ENCODE measurements around the gene OR6X1. TPM values are rescaled to one million over a fixed set of nuclear protein-coding genes. Genes with fewer than 3 reads are reported as not detected.

The OR6X1 gene
- total RNA-seq, 1 experiment from 2014 or later: not detected

DNA sequence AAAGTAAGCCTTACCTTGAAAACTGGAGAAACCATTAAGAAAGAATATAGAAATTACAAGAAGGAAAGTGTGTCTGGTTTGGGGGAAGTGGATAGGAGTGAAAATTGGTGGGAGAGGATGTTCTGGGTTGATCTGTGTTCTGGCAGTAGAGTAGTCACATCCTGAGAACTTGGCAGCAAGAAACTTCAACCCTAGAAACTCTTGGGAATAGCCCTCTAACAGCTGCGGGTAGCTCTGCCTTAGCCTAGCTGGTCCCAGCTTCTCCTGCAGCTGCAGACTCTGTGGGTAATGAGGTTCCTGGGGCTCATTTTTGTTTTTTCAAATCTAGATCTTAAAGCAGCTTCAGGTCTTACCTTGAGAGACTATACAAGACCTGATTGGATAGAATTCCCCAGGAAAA lies 24.2 kb upstream of the OR6X1 start:
- H3K27me3 Mint-ChIP-seq (ENCODE audit: low read depth): no peaks in the 10 kb centered on the region
- no CpG with 5 or more reads among the region's 1 CpG for WGBS (ENCODE audit: extremely low coverage, insufficient read length, low lambda C conversion rate)
- peaks cover 67% of the 10 kb centered on the region in 2 experiments for H3K4me1 Mint-ChIP-seq
- TF ChIP-seq, protein P1, sequence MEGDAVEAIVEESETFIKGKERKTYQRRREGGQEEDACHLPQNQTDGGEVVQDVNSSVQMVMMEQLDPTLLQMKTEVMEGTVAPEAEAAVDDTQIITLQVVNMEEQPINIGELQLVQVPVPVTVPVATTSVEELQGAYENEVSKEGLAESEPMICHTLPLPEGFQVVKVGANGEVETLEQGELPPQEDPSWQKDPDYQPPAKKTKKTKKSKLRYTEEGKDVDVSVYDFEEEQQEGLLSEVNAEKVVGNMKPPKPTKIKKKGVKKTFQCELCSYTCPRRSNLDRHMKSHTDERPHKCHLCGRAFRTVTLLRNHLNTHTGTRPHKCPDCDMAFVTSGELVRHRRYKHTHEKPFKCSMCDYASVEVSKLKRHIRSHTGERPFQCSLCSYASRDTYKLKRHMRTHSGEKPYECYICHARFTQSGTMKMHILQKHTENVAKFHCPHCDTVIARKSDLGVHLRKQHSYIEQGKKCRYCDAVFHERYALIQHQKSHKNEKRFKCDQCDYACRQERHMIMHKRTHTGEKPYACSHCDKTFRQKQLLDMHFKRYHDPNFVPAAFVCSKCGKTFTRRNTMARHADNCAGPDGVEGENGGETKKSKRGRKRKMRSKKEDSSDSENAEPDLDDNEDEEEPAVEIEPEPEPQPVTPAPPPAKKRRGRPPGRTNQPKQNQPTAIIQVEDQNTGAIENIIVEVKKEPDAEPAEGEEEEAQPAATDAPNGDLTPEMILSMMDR (conservative IDR thresholded peaks at IDR 0.05): no peak
- Histone ChIP-seq H4K91ac (ENCODE audit: insufficient read length, low read depth, low read length) (no peak overlapping the region), H2BK120ac (ENCODE audit: low read depth, low read length, poor library complexity, severe bottlenecking) (no peak overlapping the region), H3K9me3 (ENCODE audit: control insufficient read depth, low read depth, low read length) (no peaks in the 10 kb centered on the region), H2BK5ac (ENCODE audit: insufficient read length, low read length) (no peak overlapping the region), H3K9ac (ENCODE audit: extremely low read depth, insufficient read length, low read length) (no peak overlapping the region), H4K5ac (ENCODE audit: insufficient read length, low read depth, low read length) (no peak overlapping the region), H3K56ac (ENCODE audit: insufficient read length, low read depth, low read length) (no peak overlapping the region), H3K79me1 (ENCODE audit: insufficient read depth, low read depth, low read length, poor library complexity, severe bottlenecking) (no peaks in the 10 kb centered on the region), H2AFZ (ENCODE audit: low read length) (no peak overlapping the region), H3K27ac (ENCODE audit: insufficient read length, low read depth, low read length) (no peak overlapping the region), H3K4me1 (ENCODE audit: insufficient read depth, low read length) (peaks cover 7% of the 10 kb centered on the region; the same call in 1 of the 2 replicates), H2BK15ac (ENCODE audit: low read depth, low read length) (no peak overlapping the region), H3K4me2 (ENCODE audit: insufficient read depth, insufficient read length, low read length) (no peak overlapping the region), H2BK20ac (ENCODE audit: low read depth, low read length, poor library complexity, severe bottlenecking) (no peak overlapping the region), H2BK12ac (ENCODE audit: insufficient read length, low read depth, low read length) (no peak overlapping the region), H3K14ac (ENCODE audit: insufficient read depth, low read length) (no peak overlapping the region), H4K20me1 (ENCODE audit: control insufficient read depth, insufficient read depth, insufficient read length) (no peaks in the 10 kb centered on the region), H3K18ac (ENCODE audit: insufficient read length, low read depth, low read length) (no peak overlapping the region), H3K23ac (ENCODE audit: insufficient read length, low read depth, low read length) (no peak overlapping the region), H3K79me2 (ENCODE audit: insufficient read depth, low read length) (no peaks in the 10 kb centered on the region), H3K23me2 (ENCODE audit: insufficient read length, low read depth, low read length, poor library complexity, severe bottlenecking) (no peaks in the 10 kb centered on the region), H3K27me3 (ENCODE audit: insufficient read depth, low read length) (no peaks in the 10 kb centered on the region), H3T11ph (ENCODE audit: low read length) (no peak overlapping the region), H4K8ac (replicated peaks; ENCODE audit: insufficient read length, low read depth, low read length) (no peak overlapping the region), H2AK5ac (ENCODE audit: insufficient read length, low read length) (no peak overlapping the region), H3K4ac (ENCODE audit: low read depth, low read length) (no peak overlapping the region)
- H3K9me3 Mint-ChIP-seq: peaks cover 9 to 15% of the 10 kb centered on the region in 2 experiments
- no peak overlapping the region for H3K4me3 Mint-ChIP-seq
- H3K36me3 Mint-ChIP-seq (ENCODE audit: insufficient read depth in 1 of 3, low read depth in 3 of 3): peaks cover 2 to 23% (median 19%) of the 10 kb centered on the region in 3 experiments; a peak in 6 of 7 replicates
- H3K27ac Mint-ChIP-seq: peak overlapping the region; percentile 22 to 91 (median 87)
- no peak for DNase-seq
